Bronchial epithelial cell (primary cell): ENCODE data around the gene SLC22A9. TPM values are rescaled to one million over a fixed set of nuclear protein-coding genes. Genes with fewer than 3 reads are reported as not detected.
"Not testable (repeated sequence)": the region's sequence is repeated elsewhere in the genome, so short reads cannot be mapped to it uniquely, and the experiment has no call there.

Source experiments
- DNase-seq: peaks from one replicate; pipeline ENCODE4 v3.0.0-alpha.2; 2010; ENCODE audit warnings: low read depth
- FAIRE-seq: peaks from 2 replicates; lab custom pipeline; 2011; peaks lifted over from hg19 to GRCh38; lab: Jason Lieb, UNC
- H3K27me3 ChIP-seq: 2 replicates; pipeline ENCODE4 v1.5.1; 2011; ENCODE audit warnings: low read length; ENCODE audit not compliant: control insufficient read depth, insufficient read depth
- H3K36me3 ChIP-seq: 2 replicates; pipeline ENCODE4 v1.5.1; 2011; ENCODE audit warnings: low read length; ENCODE audit not compliant: control insufficient read depth, insufficient read depth
- H3K4me3 ChIP-seq: 2 replicates; pipeline ENCODE4 v1.5.1; 2011; ENCODE audit warnings: mild to moderate bottlenecking, low read depth, low read length, control low read depth
- CTCF ChIP-seq: IDR thresholded peaks from 2 replicates; pipeline ENCODE4 v1.5.1; 2011; ENCODE audit warnings: mild to moderate bottlenecking, moderate library complexity, low read length, control low read depth, inconsistent platforms; ENCODE audit not compliant: insufficient read depth, severe bottlenecking
- total RNA-seq: library from RNA; depleted of rRNA; stranded (reverse); fragments of >200 nt; gene quantifications from 2 replicates; pipeline ENCODE4 v1.2.1, GENCODE V29; 2014

SLC22A9 gene
- total RNA-seq, result not detected in 2 replicates

GRCh38 chr11:63369165-63369970, at the start of gene SLC22A9:
SLC22A9 (plus strand) TSS chr11:63369785; CDS start chr11:63370057, 272 bp downstream.
- TF ChIP-seq CTCF, result no peak
- Histone ChIP-seq H3K4me3 (no peak within 1 kb of the TSS), H3K36me3 (no peaks in the 10 kb centered on the region), H3K27me3 (no peaks in the 10 kb centered on the region)
- FAIRE-seq (no peak), DNase-seq (no peak)

- no peak for TF ChIP-seq CTCF
- DNase-seq (peak; percentile 6), FAIRE-seq (no peak)
- Histone ChIP-seq H3K27me3 (no peaks in the 10 kb centered on the region), H3K36me3 (no peaks in the 10 kb centered on the region), H3K4me3 (no peak overlapping the region)
Measured at GRCh38 chr11:63321723-63322122, 47.9 kb upstream of the SLC22A9 start.

DNA sequence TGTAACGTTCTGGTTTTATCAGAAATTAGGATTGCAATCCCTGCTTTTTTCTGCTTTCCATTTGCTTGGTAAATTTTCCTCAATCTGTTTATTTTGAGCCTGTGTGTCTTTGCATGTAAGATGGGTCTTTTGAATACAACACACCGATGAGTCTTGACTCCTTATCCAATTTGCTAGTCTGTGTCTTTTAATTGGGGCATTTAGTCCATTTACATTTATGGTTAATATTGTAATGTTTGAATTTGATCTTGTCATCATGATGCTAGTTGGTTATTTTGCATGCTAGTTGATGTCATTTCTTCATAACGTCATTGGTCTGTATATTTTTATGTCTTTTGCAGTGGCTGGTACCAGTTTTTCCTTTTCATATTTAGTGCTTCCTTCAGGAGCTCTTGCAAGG, 34.5 kb upstream of the SLC22A9 start:
- FAIRE-seq, H3K27me3 ChIP-seq, DNase-seq: not testable (repeated sequence)

DNA sequence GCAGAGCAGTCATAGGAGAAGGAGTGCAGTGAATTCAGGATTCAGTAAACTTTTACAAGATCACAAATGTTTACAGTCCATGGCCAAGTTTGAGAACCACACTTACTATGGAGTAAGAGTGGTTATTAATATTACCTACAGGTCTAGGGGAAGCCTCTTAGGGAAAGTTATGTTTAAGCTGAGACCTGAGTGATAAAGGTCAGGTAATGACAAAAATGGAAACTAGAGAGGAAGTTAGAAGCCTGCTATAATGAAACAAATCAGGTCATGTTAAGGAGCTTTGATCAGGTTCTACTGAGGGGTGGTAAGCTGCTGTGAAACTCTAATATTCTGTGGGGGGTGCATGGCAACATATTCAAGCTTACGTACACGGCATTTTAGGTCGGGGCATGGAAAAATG, 32.5 kb upstream of the SLC22A9 start:
- Histone ChIP-seq H3K4me3 (no peak overlapping the region), H3K27me3 (no peaks in the 10 kb centered on the region), H3K36me3 (no peaks in the 10 kb centered on the region)
- TF ChIP-seq CTCF, result no peak
- DNase-seq, result no peak
- FAIRE-seq, result no peak

More for the DNA sequence above, 34.5 kb upstream of the SLC22A9 start:
- not testable (repeated sequence) for H3K36me3 ChIP-seq, H3K4me3 ChIP-seq

DNA sequence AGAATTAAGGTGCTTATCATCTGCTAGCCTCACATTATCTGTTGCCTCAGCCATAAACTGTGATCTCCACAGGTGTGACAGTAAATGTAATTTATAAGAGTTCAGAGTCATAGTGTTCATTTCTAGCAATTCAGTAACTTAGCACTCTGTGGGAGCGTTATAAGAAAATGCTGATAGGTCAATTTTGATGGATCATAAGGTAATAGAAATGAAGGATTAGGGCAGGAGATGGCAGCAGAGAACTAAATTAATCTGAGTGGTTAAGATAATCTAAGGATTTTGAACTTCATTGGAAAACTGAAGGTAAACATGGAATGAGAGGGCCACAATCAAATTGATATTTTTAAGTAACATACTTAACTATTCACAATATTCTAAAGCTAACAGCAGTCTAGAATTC, 26.5 kb upstream of the SLC22A9 start:
- no peak for TF ChIP-seq CTCF

DNA sequence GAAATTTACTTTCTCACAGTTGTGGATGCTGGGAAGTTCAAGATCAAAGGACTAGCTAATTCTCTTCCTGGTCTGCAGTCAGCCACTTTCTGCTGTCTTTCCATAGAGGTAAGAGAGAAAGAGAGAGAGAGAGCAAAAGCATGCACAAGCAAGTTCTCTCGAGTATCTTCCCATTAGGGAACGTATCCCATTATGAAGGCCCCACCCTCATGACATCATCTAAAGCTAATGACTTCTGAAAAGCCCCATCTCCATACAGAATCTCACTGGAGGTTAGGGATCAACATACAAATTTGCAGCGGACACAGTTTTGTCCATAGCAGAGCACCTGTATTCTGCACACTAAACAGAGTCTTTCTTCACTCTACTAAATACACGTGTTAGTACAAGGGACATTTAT, 17.4 kb upstream of the SLC22A9 start:
- H3K36me3 ChIP-seq, result no peaks in the 10 kb centered on the region

More for the DNA sequence above, 26.5 kb upstream of the SLC22A9 start:
- no peaks in the 10 kb centered on the region for H3K27me3 ChIP-seq
- H3K4me3 ChIP-seq, result no peak overlapping the region
- FAIRE-seq (no peak), DNase-seq (no peak)
- H3K36me3 ChIP-seq, result no peaks in the 10 kb centered on the region

More for the DNA sequence above, 17.4 kb upstream of the SLC22A9 start:
- Histone ChIP-seq H3K4me3 (no peak overlapping the region), H3K27me3 (no peaks in the 10 kb centered on the region)
- no peak for FAIRE-seq
- DNase-seq, result no peak
- TF ChIP-seq CTCF, result no peak
